Measurements from ENCODE around the gene PARP12. TPM values are rescaled to one million over a fixed set of nuclear protein-coding genes. Genes with fewer than 3 reads are reported as not detected.

Gene PARP12
- total RNA-seq, 1 donor from 2014 or later, result 54.6 TPM

DNA sequence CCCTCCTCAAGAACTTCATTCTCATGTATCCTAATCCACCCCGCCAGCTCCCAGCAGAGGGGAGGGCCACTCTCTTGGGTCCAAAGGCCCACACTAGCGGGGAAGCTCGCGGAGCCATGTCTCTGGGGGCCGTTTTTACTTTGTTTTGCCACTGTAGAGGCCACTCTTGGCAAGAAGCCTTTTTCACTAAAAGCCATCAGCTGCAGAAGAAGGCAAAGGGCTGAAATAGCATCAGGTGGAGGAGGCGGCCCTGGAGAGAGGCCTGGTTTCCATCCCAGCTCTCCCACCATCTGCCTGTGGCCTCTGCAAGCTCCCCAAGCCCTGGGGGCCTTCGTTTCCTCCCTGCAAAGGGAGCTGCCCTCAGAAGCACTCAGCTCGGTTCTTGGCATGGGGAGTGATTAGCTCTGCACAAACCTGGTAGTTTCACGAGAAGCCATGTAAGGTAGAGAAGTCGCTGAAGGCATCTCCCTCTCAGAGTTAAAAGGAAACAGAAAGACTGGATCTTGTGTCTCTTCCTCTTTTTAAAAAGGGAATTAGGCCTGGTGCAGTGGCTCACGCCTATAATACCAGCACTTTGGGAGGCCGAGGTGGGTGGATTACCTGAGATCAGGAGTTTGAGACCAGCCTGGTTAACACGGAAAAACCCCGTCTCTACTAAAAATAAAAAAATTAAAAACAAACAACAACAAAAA lies 70.3 kb downstream of the PARP12 start:
- Histone ChIP-seq H3K9me3 (no peaks in the 10 kb centered on the region), H3K27ac (no peak overlapping the region), H3K4me3 (no peak overlapping the region), H3K36me3 (no peaks in the 10 kb centered on the region), H3K27me3 (no peaks in the 10 kb centered on the region), H3K4me1 (no peaks in the 10 kb centered on the region)
- intact Hi-C loops (cut with DNase I), result no loop called here
- no peak for DNase-seq (ENCODE audit: low spot score in 2 of 2)
- TF ChIP-seq, protein P1, sequence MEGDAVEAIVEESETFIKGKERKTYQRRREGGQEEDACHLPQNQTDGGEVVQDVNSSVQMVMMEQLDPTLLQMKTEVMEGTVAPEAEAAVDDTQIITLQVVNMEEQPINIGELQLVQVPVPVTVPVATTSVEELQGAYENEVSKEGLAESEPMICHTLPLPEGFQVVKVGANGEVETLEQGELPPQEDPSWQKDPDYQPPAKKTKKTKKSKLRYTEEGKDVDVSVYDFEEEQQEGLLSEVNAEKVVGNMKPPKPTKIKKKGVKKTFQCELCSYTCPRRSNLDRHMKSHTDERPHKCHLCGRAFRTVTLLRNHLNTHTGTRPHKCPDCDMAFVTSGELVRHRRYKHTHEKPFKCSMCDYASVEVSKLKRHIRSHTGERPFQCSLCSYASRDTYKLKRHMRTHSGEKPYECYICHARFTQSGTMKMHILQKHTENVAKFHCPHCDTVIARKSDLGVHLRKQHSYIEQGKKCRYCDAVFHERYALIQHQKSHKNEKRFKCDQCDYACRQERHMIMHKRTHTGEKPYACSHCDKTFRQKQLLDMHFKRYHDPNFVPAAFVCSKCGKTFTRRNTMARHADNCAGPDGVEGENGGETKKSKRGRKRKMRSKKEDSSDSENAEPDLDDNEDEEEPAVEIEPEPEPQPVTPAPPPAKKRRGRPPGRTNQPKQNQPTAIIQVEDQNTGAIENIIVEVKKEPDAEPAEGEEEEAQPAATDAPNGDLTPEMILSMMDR (IDR thresholded peaks at IDR 0.05), result no peak

DNA sequence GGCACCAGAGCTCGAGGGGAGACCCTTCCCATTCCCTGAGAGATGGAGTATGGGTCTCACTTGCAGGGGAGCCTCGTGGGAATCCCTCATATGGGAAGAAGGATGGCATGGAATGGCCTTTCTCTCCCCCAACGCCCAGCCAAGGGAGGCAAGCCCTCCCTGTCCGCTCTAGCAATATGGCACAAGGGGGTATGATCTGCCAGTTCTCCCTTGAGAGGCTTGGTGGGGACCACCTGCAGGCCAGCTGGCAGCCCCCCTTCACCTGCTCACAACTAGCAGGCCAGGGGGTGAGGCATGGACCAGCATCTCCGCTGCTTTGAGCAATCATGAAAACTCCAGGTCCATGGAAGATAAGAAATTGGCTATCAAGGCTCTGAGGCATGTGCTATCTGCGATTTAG lies 70.8 kb downstream of the PARP12 start:
- no peak for DNase-seq (ENCODE audit: low spot score in 2 of 2)
- Histone ChIP-seq H3K27ac (no peak overlapping the region), H3K9me3 (no peaks in the 10 kb centered on the region), H3K4me1 (no peaks in the 10 kb centered on the region), H3K36me3 (no peaks in the 10 kb centered on the region), H3K27me3 (no peaks in the 10 kb centered on the region), H3K4me3 (no peak overlapping the region)
- TF ChIP-seq, protein P1 (IDR thresholded peaks at IDR 0.05), result no peak
- intact Hi-C loops (cut with DNase I), result no loop called here

DNA sequence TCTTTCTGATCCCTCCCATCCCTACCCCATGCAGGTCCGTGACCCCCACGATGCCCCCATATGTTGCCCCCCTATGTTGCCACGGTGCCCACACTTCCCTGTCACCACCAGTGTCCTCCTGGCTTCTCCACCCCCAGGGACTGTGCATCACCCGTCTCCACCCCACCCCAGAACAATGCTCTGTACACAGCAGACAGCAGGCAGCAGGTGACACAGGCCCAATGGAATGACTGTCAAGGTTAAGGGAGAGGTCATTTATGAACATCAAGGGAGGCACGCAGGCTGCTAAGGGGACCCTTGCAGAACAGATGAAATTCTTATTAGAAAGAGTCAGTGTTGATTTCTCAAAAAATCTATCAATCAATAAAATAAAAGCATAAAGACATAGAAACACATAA lies 71.5 kb downstream of the PARP12 start:
- TF ChIP-seq, protein P1 (IDR thresholded peaks at IDR 0.05), result no peak
- intact Hi-C loops (cut with DNase I), result no loop called here
- Histone ChIP-seq H3K36me3 (no peaks in the 10 kb centered on the region), H3K4me3 (no peak overlapping the region), H3K4me1 (no peaks in the 10 kb centered on the region), H3K27ac (no peak overlapping the region), H3K27me3 (no peaks in the 10 kb centered on the region), H3K9me3 (no peaks in the 10 kb centered on the region)
- DNase-seq (ENCODE audit: low spot score in 2 of 2), result no peak

DNA sequence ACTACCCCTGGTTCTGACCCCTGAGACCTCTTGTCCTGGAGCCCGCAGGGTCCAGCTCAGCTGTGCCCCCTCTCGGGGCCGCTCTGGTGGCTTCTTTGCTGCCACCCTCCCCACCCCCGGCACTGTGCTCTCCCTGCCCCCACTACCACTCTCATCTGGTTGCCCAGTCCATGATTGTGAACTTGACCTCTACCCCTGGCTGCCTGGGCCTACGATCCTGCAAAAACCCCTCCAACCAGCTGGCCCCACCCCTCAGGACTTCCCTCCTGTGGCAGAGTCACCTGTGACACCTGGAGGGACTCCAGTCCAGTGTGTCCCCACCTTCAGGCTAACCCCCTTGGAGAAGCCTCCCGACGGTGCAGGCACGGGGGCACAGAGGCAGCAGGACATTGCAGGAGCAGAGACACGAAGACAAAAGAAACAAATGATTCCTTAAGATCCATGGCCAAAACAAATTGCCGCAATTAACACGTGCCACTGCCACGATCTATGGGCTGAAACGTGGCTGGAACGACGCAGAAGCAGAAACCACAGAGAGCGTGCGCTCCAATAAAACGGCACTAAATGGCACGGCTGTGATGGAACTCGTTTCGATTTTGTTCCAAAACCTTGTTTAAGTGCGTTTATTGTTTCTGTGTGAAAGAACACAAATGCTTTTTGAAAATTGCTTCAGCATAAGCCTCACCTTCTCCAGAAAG lies 72.0 kb downstream of the PARP12 start:
- no peak for DNase-seq (ENCODE audit: low spot score in 2 of 2)
- no peak overlapping the region for H3K4me3 ChIP-seq
- no peaks in the 10 kb centered on the region for H3K36me3 ChIP-seq
- no peaks in the 10 kb centered on the region for H3K4me1 ChIP-seq
- H3K27ac ChIP-seq, result no peak overlapping the region
- intact Hi-C loops (cut with DNase I), result no loop called here
- no peaks in the 10 kb centered on the region for H3K27me3 ChIP-seq
- TF ChIP-seq, protein P1 (IDR thresholded peaks at IDR 0.05), result no peak
- no peaks in the 10 kb centered on the region for H3K9me3 ChIP-seq

DNA sequence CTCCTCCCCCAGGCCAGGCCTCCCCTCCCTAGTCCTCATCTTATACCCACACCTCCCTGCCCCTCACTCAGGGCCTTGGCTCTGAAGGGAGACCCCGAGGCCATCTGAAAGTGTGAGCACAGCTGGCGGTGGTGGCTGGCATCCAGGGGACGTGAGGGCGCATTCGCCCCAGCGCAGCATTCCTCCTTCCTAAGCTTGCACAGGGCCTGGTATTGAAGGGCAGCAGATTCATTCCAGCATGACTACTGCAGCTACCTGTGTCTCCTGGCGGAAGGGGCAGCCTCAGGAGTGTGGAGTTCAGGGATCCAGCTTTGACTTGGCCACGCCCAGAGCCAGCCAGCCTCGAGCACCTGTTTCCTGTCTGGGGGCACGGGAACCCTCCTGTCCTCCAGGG lies 72.6 kb downstream of the PARP12 start:
- no peaks in the 10 kb centered on the region for H3K4me1 ChIP-seq
- no peaks in the 10 kb centered on the region for H3K36me3 ChIP-seq
- H3K27ac ChIP-seq, result no peak overlapping the region
- TF ChIP-seq, protein P1 (IDR thresholded peaks at IDR 0.05), result no peak
- no peaks in the 10 kb centered on the region for H3K9me3 ChIP-seq
- no peak for DNase-seq (ENCODE audit: low spot score in 2 of 2)
- intact Hi-C loops (cut with DNase I), result no loop called here
- no peaks in the 10 kb centered on the region for H3K27me3 ChIP-seq
- no peak overlapping the region for H3K4me3 ChIP-seq
